ACC112 (cell line): Measurements from ENCODE around the gene LRP1B.

Experiments used
- H2AFZ ChIP-seq: fragments of 200-600 bp; sonication (generic); one replicate; pipeline ENCODE4 v1.6.0; 2017; ENCODE audit warnings: antibody characterized with exemption, low read length; ENCODE audit not compliant: unreplicated experiment
- H3K27ac ChIP-seq: fragments of 200-600 bp; sonication (generic); 2 replicates; pipeline ENCODE4 v1.5.1; 2014; ENCODE audit warnings: low read depth, mild to moderate bottlenecking, antibody characterized with exemption, low read length, moderate library complexity
- H3K27me3 ChIP-seq: fragments of 200-600 bp; sonication (generic); 2 replicates; pipeline ENCODE4 v1.6.1; 2014; ENCODE audit warnings: mild to moderate bottlenecking, antibody characterized with exemption, low read length, moderate library complexity, mixed read lengths; ENCODE audit not compliant: insufficient read depth
- H3K36me3 ChIP-seq: fragments of 200-600 bp; sonication (generic); 2 replicates; pipeline ENCODE4 v1.6.1; 2016; ENCODE audit warnings: mild to moderate bottlenecking, antibody characterized with exemption, low read length, moderate library complexity, mixed read lengths; ENCODE audit not compliant: insufficient read depth
- H3K4me1 ChIP-seq: fragments of 200-600 bp; sonication (generic); one replicate; pipeline ENCODE4 v1.6.1; 2016; ENCODE audit warnings: low read length, mixed read lengths; ENCODE audit not compliant: insufficient read depth, unreplicated experiment, control insufficient read depth
- H3K4me3 ChIP-seq: fragments of 200-600 bp; sonication (generic); 2 replicates; pipeline ENCODE4 v1.5.1; 2014; ENCODE audit warnings: mild to moderate bottlenecking, low read depth, low read length
- H3K79me2 ChIP-seq: fragments of 200-600 bp; sonication (generic); one replicate; pipeline ENCODE4 v1.6.0; 2016; ENCODE audit warnings: low read length; ENCODE audit not compliant: control insufficient read depth, unreplicated experiment, insufficient read depth

Gene LRP1B

DNA sequence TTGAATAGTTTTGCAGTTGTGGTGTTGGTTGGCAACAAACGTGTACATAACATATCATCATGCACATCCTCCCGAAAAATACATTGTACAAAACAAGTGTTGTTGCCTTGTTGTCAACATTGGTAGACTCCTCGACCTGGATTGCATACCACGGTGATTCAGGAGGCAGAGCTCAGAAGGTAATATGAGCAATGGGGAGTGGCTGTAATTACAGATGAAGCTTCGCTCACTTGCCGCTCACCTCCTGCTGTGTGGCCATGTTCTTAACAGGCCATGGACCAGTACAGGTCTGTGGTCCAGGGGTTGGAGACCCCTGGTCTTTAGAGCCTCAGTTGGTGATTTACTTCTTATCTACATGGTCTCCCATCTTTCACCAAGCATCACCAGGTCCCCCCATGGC is 1927.5 kb downstream of the LRP1B start:
- no peak overlapping the region for H3K4me3 ChIP-seq
- no peak overlapping the region for H3K27ac ChIP-seq
- no peak overlapping the region for H2AFZ ChIP-seq
- H3K36me3 ChIP-seq: no peaks in the 10 kb centered on the region
- no peaks in the 10 kb centered on the region for H3K79me2 ChIP-seq
- H3K27me3 ChIP-seq: no peaks in the 10 kb centered on the region
- no peaks in the 10 kb centered on the region for H3K4me1 ChIP-seq

DNA sequence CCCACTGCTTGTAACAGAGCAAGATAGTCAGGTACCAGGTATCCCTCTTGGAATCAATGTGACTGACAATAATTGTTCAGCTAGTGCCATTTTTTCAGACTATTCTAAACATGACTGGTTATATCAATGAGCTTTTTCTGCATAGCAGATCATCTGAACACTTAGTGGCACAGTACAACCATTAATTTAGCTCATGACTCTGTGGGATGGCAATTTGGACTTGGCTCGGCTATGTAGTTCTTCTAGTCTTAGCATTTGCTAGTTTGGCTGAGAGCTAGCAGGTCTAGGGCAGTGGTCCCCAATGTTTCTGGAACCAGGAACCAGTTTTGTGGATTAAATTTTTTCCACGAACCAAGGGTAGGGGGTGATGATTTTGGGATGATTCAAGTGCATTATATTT is 1929.2 kb downstream of the LRP1B start:
- H3K4me3 ChIP-seq: no peak overlapping the region
- H3K36me3 ChIP-seq: no peaks in the 10 kb centered on the region
- no peaks in the 10 kb centered on the region for H3K27me3 ChIP-seq
- H3K79me2 ChIP-seq: no peaks in the 10 kb centered on the region
- no peak overlapping the region for H2AFZ ChIP-seq
- H3K27ac ChIP-seq: no peak overlapping the region
- H3K4me1 ChIP-seq: no peaks in the 10 kb centered on the region

DNA sequence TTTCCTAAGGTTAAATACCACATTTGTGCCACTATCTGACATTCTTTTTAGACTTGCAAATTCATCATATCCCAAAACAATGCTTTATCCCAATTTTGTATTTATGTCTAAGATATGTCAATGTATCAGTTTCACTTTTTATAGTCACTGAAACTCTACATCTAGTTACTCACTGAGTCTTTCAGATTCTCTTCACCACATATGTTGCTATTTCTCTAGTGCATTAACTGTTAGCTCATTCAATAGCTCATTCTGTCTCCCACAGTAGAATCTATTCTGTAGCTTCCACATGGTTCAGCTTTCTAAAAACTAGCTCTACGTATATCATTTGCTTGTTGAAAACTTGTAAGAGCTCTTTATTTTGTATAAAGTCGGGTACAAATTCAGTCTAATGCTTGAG is 1930.1 kb downstream of the LRP1B start:
- no peaks in the 10 kb centered on the region for H3K27me3 ChIP-seq

DNA sequence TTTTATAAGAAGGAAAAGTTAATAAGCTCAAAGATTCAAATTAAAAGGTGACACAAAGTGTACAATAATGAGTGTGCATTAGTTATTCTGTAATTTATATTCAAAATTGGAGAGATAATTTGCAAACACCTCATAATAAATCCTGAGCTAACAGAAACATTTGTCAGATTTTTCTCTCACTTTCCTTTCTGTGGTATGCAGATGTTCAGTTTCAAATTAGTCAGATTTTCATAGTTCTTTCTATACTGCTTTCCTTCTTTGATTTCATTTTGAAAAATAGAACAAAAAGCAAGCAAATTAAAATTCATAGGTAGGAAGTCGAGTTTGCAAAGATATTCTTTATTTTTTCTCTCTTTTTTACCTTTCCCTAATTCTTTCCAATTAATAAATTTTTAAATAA is 1930.5 kb downstream of the LRP1B start:
- Histone ChIP-seq H2AFZ (no peak overlapping the region), H3K27me3 (no peaks in the 10 kb centered on the region), H3K4me1 (no peaks in the 10 kb centered on the region), H3K79me2 (no peaks in the 10 kb centered on the region), H3K27ac (no peak overlapping the region), H3K4me3 (no peak overlapping the region), H3K36me3 (no peaks in the 10 kb centered on the region)

More for the DNA sequence above, 1930.1 kb downstream of the LRP1B start:
- H2AFZ ChIP-seq: no peak overlapping the region
- no peak overlapping the region for H3K27ac ChIP-seq
- H3K36me3 ChIP-seq: no peaks in the 10 kb centered on the region
- H3K79me2 ChIP-seq: no peaks in the 10 kb centered on the region
- H3K4me1 ChIP-seq: no peaks in the 10 kb centered on the region
- H3K4me3 ChIP-seq: no peak overlapping the region

DNA sequence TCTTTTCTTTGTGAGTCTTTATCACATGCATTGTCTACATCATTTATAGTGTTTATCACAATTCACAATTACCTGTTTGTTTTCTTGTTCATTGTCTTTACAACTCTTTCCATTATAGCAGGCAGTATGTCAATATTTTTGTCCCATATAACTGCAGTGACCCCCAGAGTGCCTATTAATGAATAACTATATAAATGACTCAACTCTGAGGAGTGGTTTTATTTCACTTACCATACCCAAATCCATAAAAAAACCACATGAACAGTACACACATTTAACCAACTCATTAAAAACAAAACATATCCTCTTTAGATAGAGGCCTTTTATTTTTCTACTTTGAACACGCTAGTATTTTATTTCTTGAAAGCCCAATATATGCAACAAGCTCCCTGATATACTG is 1931.5 kb downstream of the LRP1B start:
- H3K4me3 ChIP-seq: no peak overlapping the region
- H3K36me3 ChIP-seq: no peaks in the 10 kb centered on the region
- no peak overlapping the region for H2AFZ ChIP-seq
- no peaks in the 10 kb centered on the region for H3K79me2 ChIP-seq
- no peaks in the 10 kb centered on the region for H3K27me3 ChIP-seq
- H3K4me1 ChIP-seq: no peaks in the 10 kb centered on the region
- H3K27ac ChIP-seq: no peak overlapping the region

DNA sequence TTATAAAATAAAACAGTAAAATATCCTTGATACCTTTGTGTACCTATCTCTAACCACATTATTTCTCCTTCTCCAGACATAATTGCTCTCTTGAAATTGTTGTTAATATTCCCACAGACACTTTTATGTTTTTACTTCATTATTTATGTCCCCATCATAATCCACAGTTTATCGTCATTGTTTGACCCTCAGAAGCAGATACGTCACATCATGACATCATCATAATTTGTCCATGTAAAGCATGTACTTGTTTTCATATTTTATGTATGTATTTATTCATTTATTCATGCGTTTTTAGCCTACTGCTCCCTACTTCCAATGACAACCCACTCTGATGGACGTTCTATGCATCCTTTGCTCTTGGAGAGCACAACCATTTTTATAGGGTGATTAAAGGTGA is 1943.7 kb downstream of the LRP1B start:
- no peak overlapping the region for H3K27ac ChIP-seq
- no peaks in the 10 kb centered on the region for H3K4me1 ChIP-seq
- H2AFZ ChIP-seq: no peak overlapping the region
- no peaks in the 10 kb centered on the region for H3K79me2 ChIP-seq
- H3K27me3 ChIP-seq: no peaks in the 10 kb centered on the region
- H3K4me3 ChIP-seq: no peak overlapping the region
- H3K36me3 ChIP-seq: no peaks in the 10 kb centered on the region

DNA sequence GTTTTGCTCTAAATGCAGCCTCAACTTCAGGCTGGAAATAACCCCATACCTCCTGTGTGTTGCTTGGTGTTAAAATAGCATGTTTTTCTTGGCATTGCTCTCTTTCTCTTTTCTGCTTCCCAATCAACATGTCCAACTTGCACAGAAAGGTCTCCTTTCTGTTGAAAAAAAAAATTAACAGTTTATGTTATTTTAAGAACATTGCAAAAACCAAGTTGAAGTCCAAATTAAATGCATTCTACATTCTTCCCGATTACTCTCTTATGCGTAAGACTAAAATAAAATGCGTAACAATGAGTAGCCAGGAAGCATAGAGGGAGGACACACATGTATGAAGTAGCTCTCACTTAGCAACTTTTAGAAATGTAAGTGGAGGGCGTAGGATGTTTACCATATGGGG is 1944.5 kb downstream of the LRP1B start:
- no peak overlapping the region for H2AFZ ChIP-seq

DNA sequence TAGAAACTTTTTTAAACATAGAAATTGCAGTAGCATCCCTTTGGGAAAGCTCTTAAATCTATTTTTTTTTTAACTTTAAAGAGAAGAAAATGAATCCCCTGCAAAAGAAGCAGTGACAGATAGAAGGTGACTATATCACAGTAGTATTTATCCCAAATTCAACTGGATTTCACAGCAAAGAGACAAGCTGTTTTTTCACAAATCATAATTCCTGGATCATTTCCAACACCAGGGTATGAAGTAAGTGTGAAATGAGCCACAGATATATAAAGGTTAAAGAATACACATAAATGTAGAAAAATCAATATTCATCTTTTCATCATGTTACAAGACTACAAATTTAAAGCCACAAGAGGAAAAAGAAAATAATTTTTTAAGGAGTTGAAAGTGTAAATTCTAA is 1945.7 kb downstream of the LRP1B start:
- H3K79me2 ChIP-seq: no peaks in the 10 kb centered on the region

More for the DNA sequence above, 1944.5 kb downstream of the LRP1B start:
- H3K4me1 ChIP-seq: no peaks in the 10 kb centered on the region
- H3K4me3 ChIP-seq: no peak overlapping the region
- H3K36me3 ChIP-seq: no peaks in the 10 kb centered on the region
- H3K27ac ChIP-seq: no peak overlapping the region
- no peaks in the 10 kb centered on the region for H3K79me2 ChIP-seq
- H3K27me3 ChIP-seq: no peaks in the 10 kb centered on the region

DNA sequence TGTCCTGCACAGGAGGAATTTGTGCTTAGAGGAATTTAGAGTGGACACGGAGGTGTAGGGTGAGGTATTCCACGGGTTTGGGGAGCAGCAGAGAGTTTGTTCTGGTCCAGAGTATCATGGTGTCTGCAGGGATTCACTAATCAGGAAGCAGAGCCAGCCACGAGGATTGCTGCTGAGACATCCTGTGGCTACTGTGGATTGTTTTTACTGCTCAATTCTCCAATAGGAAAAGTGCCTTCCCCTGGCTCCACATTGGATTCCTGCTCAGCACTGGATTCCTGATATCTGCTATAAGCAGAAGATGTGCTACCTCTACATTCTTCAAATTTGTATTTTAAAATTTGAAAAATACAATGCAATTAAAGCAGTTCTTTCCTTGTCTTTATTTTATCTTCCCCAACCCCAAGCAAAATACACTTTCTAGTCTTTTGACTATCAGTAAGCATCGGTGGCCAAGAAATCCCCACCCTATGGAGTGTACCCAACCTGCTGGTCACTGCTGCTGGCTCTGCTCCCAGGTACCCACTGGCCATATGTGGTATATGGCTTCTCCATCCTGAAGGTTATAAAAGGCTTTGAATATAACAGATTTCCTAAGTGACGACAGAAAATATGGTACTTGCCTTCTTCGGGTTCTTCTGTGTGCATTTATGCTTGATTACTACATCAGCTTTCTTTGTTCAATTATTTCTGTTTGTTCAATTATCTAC is 1947.6 kb downstream of the LRP1B start:
- Histone ChIP-seq H3K4me3 (no peak overlapping the region), H3K27ac (no peak overlapping the region)

More for the DNA sequence above, 1945.7 kb downstream of the LRP1B start:
- no peak overlapping the region for H3K4me3 ChIP-seq
- H3K36me3 ChIP-seq: no peaks in the 10 kb centered on the region
- no peaks in the 10 kb centered on the region for H3K4me1 ChIP-seq
- H3K27me3 ChIP-seq: no peaks in the 10 kb centered on the region
- no peak overlapping the region for H2AFZ ChIP-seq
- H3K27ac ChIP-seq: no peak overlapping the region

More for the DNA sequence above, 1947.6 kb downstream of the LRP1B start:
- H3K36me3 ChIP-seq: no peaks in the 10 kb centered on the region
- H3K79me2 ChIP-seq: no peaks in the 10 kb centered on the region
- peaks cover 4% of the 10 kb centered on the region for H3K4me1 ChIP-seq
- H3K27me3 ChIP-seq: no peaks in the 10 kb centered on the region
- no peak overlapping the region for H2AFZ ChIP-seq
